Loucy (cell line): ENCODE measurements around the gene STYXL2.

ENCODE experiments used
- H2AFZ ChIP-seq: fragments of 200-600 bp; sonication (generic); 2 replicates; pipeline ENCODE4 v1.6.0; 2016; ENCODE audit warnings: antibody characterized with exemption, mild to moderate bottlenecking, low read length, moderate library complexity
- H3F3A ChIP-seq: fragments of 200-600 bp; 2 replicates; pipeline ENCODE4 v1.6.0; 2016; ENCODE audit warnings: antibody characterized with exemption, low read depth, mild to moderate bottlenecking
- H3K27me3 ChIP-seq: fragments of 200-600 bp; sonication (generic); 2 replicates; pipeline ENCODE4 v1.6.1; 2014; ENCODE audit warnings: low read length, mild to moderate bottlenecking; ENCODE audit not compliant: insufficient read depth, poor library complexity, severe bottlenecking
- H3K36me3 ChIP-seq: fragments of 200-600 bp; sonication (generic); 2 replicates; pipeline ENCODE4 v1.6.1; 2016; ENCODE audit warnings: low read length; ENCODE audit not compliant: insufficient read depth
- H3K4me1 ChIP-seq: fragments of 200-600 bp; sonication (generic); 2 replicates; pipeline ENCODE4 v1.5.1; 2014; ENCODE audit warnings: low read length, mild to moderate bottlenecking; ENCODE audit not compliant: insufficient read depth, poor library complexity, severe bottlenecking
- H3K4me2 ChIP-seq: fragments of 200-600 bp; sonication (generic); 2 replicates; pipeline ENCODE4 v1.6.0; 2014; ENCODE audit warnings: antibody characterized with exemption, low read length, low read depth, mild to moderate bottlenecking; ENCODE audit not compliant: poor library complexity, severe bottlenecking
- H3K4me3 ChIP-seq: fragments of 200-600 bp; sonication (generic); 2 replicates; pipeline ENCODE4 v1.5.1; 2014; ENCODE audit warnings: low read length, mild to moderate bottlenecking, mixed read lengths; ENCODE audit not compliant: poor library complexity, severe bottlenecking
- H3K79me2 ChIP-seq: fragments of 200-600 bp; sonication (generic); 2 replicates; pipeline ENCODE4 v1.6.1; 2014; ENCODE audit warnings: low read length; ENCODE audit not compliant: insufficient read depth
- H3K9ac ChIP-seq: fragments of 200-600 bp; sonication (generic); 2 replicates; pipeline ENCODE4 v1.6.0; 2014; ENCODE audit warnings: mild to moderate bottlenecking, low read depth, low read length, moderate library complexity; ENCODE audit not compliant: poor library complexity, severe bottlenecking
- H3K9me2 ChIP-seq: fragments of 200-600 bp; sonication (generic); replicated peaks from 2 replicates; pipeline ENCODE4 v1.6.1; 2016; ENCODE audit warnings: low read depth, low read length, mixed read lengths
- H3K9me3 ChIP-seq: fragments of 200-600 bp; sonication (generic); 2 replicates; pipeline ENCODE4 v1.6.1; 2014; ENCODE audit warnings: mild to moderate bottlenecking, antibody characterized with exemption, low read length, low read depth; ENCODE audit not compliant: insufficient read depth
- H4K20me1 ChIP-seq: fragments of 200-600 bp; sonication (generic); 2 replicates; pipeline ENCODE4 v1.6.0; 2014; ENCODE audit warnings: antibody characterized with exemption, low read length, mild to moderate bottlenecking; ENCODE audit not compliant: insufficient read depth, poor library complexity, severe bottlenecking
- EZH2phosphoT487 ChIP-seq: fragments of 200-600 bp; IDR thresholded peaks from 2 replicates; pipeline ENCODE4 v1.6.1; 2018; ENCODE audit warnings: antibody characterized with exemption, mild to moderate bottlenecking, moderate library complexity, borderline replicate concordance
- TF ChIP-seq, protein P1 (sequence below): fragments of 200-600 bp; sonication (generic); conservative IDR thresholded peaks from 2 replicates; pipeline ENCODE4 v1.5.1; 2014; ENCODE audit warnings: mild to moderate bottlenecking, antibody characterized with exemption, low read length

Gene STYXL2

GRCh38 chr1:167060141-167061072 lies 33.5 kb upstream of the STYXL2 start:
- H3K9ac ChIP-seq = no peak overlapping the region
- H4K20me1 ChIP-seq = no peaks in the 10 kb centered on the region
- no peak overlapping the region for H3K4me3 ChIP-seq
- no peaks in the 10 kb centered on the region for H3K27me3 ChIP-seq
- no peak overlapping the region for H2AFZ ChIP-seq
- H3K4me1 ChIP-seq = no peaks in the 10 kb centered on the region
- H3K9me3 ChIP-seq = no peaks in the 10 kb centered on the region
- no peaks in the 10 kb centered on the region for H3K9me2 ChIP-seq
- no peak for TF ChIP-seq EZH2phosphoT487
- TF ChIP-seq, protein P1, sequence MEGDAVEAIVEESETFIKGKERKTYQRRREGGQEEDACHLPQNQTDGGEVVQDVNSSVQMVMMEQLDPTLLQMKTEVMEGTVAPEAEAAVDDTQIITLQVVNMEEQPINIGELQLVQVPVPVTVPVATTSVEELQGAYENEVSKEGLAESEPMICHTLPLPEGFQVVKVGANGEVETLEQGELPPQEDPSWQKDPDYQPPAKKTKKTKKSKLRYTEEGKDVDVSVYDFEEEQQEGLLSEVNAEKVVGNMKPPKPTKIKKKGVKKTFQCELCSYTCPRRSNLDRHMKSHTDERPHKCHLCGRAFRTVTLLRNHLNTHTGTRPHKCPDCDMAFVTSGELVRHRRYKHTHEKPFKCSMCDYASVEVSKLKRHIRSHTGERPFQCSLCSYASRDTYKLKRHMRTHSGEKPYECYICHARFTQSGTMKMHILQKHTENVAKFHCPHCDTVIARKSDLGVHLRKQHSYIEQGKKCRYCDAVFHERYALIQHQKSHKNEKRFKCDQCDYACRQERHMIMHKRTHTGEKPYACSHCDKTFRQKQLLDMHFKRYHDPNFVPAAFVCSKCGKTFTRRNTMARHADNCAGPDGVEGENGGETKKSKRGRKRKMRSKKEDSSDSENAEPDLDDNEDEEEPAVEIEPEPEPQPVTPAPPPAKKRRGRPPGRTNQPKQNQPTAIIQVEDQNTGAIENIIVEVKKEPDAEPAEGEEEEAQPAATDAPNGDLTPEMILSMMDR = peak; percentile 38; the same call in 1 of the 2 replicates
- 0 out of 2 replicates have a peak, but pooled peaks cover 3% of the 10 kb centered on the region for H3F3A ChIP-seq
- peaks cover 64% of the 10 kb centered on the region; the same call in 1 of the 2 replicates for H3K36me3 ChIP-seq
- H3K4me2 ChIP-seq = no peak overlapping the region
- no peaks in the 10 kb centered on the region for H3K79me2 ChIP-seq

DNA sequence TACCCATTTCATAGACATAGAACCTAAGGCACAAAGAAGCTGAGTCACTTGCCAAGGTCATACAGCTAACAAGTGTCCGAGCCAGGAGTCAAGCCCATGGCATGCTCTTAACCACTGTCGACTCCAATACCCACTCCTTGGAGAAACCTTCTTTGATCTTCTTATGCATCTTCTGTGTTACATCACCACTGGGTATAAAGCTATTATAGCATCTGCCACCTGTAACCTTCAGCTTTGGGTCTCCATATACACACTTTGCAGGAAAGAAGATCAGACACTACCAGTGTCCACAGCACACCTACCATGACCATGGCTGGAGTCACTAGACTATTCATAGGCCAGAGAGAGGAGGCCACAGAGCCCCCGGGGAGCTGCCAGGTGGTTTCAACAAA lies 32.8 kb upstream of the STYXL2 start:
- Histone ChIP-seq H3K9ac (no peak overlapping the region), H3F3A (0 out of 2 replicates have a peak, but pooled peaks cover 3% of the 10 kb centered on the region), H3K9me3 (no peaks in the 10 kb centered on the region), H3K27me3 (no peaks in the 10 kb centered on the region), H3K4me3 (no peak overlapping the region), H4K20me1 (no peaks in the 10 kb centered on the region), H3K79me2 (no peaks in the 10 kb centered on the region), H3K36me3 (peaks cover 64% of the 10 kb centered on the region; the same call in 1 of the 2 replicates), H3K4me1 (no peaks in the 10 kb centered on the region), H2AFZ (no peak overlapping the region), H3K9me2 (no peaks in the 10 kb centered on the region), H3K4me2 (no peak overlapping the region)
- no peak for TF ChIP-seq EZH2phosphoT487
- TF ChIP-seq, protein P1 = no peak

- no peak overlapping the region for H3K4me2 ChIP-seq
- no peak overlapping the region for H2AFZ ChIP-seq
- H3K4me3 ChIP-seq = no peak overlapping the region
- H3K4me1 ChIP-seq = no peaks in the 10 kb centered on the region
- no peaks in the 10 kb centered on the region for H3K27me3 ChIP-seq
- no peak overlapping the region for H3K9ac ChIP-seq
- no peaks in the 10 kb centered on the region for H3K79me2 ChIP-seq
- H3F3A ChIP-seq = no peaks in the 10 kb centered on the region
- no peak for TF ChIP-seq EZH2phosphoT487
- TF ChIP-seq, protein P1 = no peak
- H3K36me3 ChIP-seq = peaks cover 63% of the 10 kb centered on the region; the same call in 1 of the 2 replicates
- no peaks in the 10 kb centered on the region for H4K20me1 ChIP-seq
- H3K9me3 ChIP-seq = no peaks in the 10 kb centered on the region
- no peaks in the 10 kb centered on the region for H3K9me2 ChIP-seq
Measured at GRCh38 chr1:167064621-167065020, 29.3 kb upstream of the STYXL2 start.
